Non-pigmented ciliary epithelial cell (primary cell): ENCODE results near the gene NT5C1B.

Source experiments
- DNase-seq: peaks from one replicate; pipeline ENCODE4 v3.0.0-alpha.2; 2010; ENCODE audit warnings: low read depth

The NT5C1B gene

DNA sequence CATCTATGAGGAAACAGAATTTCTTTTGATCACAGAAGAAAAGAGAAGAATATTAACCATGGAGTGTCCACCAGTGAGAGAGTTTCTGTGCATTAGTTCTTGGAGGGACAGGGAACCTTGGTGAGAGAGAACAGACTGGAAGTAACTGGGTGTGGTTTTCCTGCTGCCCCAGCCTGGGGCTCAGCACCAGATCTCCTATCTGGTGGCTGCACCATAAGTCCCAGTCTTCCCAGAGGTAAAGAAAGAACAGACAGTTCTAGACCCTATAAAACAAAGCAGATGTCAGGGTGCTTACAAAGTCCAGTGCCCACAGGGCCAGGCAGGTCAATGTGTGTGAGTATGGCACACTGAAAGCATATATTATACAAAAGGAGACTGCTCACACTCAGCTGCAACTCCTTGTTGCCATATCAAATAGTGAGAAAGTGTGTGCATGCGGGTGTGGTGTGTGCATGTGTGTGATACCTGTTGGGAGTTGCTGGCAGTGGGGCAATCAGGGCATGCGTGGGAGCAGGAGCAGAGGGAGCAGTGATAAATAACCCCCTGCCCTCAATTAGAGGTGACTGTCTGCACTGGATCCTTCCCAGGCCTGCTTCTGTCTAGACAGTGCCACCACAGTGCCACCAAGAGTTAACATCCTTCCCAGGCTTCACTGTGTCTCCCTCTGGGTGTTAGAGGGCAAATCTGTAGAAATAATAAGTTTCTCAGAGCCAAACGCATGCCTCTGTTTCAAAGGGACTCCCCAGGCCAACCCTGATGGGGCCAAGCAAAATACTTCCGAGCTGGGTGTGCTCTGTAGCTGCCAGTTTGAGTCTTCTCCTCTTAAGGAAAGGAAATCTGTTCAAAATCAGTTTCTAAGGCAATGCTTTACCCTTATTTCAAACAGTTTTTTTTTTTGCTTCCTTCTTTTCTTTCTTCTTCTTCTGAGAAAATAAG is 74.6 kb downstream of the NT5C1B start:
- DNase-seq: no peak
